ENCODE data around the gene PTPRR. TPM values are rescaled to one million over a fixed set of nuclear protein-coding genes. Genes with fewer than 3 reads are reported as not detected.
A peak's percentile ranks its signal among the peaks of the same experiment; 100 is the strongest.

Gene PTPRR
- total RNA-seq, 1 donor from 2014 or later: 7.7 TPM

DNA sequence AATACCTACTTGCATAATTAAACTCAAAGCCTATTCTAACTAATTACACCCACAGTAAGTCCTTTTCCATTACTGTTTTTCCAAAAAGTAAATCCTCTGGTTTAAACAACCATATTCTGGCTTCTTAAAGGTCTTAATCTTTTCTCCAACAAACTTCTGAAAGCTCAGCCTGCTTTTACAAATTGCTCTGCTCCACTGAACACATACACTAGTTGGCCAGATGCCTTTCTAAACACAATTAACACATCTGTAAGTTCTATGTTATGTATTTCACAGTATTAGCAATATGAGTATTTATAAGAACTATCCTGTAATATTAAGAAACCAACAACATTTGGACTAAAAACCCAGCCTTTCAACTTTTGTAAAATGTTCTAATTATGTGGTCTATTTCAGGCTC lies 313.4 kb downstream of the PTPRR start:
- no peak for DNase-seq (ENCODE audit: low spot score)

DNA sequence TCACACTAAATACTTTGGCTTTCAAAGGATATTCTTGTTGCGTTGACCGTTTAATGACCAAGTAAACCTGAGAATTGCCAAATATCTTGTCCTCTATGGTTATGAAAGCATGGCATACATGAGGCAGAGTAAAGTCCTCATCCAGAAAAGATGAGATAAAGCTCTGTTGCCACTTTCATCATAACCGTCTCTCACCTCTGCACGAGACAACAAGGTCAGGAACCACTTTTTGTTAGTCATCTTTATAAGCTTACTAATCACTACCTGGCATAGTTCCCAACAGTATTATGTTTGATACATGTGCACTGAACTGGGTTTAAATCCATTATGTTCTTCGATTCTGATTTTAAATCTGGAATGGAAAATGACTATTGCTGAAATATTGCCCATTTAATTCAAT lies 314.6 kb downstream of the PTPRR start:
- no peak for DNase-seq (ENCODE audit: low spot score)

DNA sequence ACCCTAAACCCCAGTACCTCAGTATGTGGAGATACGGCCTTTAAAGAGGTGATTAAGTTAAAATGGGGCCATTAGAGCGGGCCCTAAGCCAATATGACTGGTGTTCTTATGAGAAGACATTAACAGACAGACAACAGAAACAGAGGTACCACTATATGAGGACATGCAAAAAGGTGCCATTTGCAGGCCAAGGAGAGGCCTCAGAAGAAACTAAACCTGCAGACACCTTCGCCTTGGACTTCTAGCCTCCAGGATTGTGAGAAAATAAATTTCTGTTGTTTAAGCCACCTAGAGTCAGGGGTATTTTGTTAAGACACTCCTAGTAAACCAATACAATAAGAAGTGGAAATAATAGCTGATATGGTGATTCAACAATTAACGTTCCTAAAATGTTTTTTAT lies 315.9 kb downstream of the PTPRR start:
- DNase-seq (ENCODE audit: low spot score): no peak

DNA sequence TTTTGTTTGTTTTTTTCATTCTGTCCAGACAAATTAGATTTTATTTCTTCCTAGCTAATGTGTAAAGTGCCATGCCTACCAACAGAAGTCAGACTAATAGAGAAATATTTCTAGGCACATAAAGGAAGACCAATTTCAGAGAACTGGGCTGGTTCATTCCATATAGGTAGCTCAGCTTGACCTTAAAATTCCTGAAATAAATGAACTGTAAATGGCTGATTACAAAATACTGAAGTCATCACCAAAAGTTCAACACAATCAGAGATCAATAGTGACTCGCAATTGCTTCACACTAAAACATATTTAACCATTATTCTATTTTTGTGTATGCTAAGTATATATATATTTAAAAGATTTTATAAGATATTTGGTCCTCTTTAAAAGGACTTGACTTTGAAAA lies 317.5 kb downstream of the PTPRR start:
- DNase-seq (ENCODE audit: low spot score): no peak

DNA sequence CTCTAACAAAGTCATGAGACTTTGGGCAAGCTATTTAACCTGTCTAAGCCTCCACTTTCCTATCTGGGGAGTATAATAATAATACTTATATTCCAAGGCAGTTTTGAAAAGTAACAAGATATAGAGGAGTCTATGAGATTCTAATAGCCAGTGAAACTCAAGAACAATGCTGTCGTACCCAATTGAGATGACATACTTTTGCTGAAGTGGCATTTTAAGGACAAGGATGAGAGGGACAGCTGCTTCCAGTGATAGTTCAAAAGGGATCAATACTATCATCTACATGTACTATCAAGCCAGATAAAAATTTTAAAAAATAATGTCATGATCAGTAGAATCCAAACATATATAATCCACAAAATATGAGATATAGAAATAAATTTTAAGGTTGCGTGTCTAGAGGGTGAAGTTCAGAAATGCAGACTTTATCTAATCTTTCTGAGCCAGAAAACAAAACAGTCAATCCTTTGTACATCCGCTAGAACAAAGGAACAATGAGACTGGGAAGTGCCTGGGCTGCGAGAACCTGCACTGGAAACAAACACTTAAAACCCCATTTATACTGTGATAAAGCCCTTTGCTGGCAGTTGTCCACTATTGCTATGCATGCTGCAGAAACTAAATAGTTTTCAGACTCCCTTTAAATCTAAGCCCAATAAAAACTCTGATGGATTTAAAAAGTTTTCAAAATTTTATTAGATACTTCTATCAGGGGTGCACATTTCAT lies 321.9 kb downstream of the PTPRR start:
- no peak for DNase-seq (ENCODE audit: low spot score)

DNA sequence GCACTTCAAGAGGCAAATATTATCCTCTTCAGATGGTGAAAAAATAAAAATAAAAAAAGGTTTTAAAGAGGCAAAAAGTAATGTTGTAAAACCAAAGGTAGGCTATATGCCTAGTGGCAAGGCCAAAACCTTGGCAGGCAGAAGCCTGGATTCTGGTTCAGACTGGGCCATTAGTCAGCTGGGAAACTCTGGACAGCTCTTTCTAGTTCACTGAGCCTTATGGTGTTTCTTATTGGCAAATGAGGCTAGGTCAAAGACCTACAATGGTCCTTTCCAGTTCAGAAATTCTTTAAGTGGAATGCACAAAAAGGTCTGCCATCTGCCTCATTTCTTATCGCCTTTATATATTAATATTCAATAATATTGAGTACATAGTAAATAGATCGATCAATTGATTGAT lies 327.9 kb downstream of the PTPRR start:
- no peak for DNase-seq (ENCODE audit: low spot score)

DNA sequence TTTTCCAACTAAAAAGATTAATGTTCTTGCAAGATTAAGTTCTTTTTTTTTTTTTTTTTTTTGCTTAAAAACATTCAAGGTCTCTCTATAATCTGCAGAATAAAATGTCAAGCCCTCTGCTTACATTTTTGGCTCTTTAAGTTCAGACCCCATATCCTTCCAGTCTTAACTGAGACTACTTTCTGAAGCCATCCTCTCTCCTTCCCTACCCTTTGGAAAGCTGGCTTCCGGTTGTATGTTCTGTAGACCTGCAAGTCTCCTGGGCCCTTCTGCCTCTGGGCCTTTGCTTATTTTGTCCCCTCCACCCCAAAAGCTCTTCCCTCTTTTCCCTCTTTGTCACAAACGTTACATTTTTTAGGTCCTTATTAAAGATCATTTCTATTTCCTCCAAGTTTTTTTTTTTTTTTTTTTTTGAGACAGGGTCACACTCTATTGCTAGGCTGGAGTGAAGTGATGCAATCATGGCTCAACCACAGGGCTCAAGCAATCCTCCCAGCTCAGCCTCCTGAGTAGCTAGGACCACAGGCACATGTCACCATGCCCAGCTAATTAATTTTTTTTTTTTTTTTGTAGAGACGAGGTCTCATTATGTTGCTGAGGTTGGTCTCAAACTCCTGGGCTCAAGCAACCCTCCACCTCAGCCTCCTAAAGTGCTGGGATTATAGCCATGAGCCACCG lies 329.9 kb downstream of the PTPRR start:
- DNase-seq (ENCODE audit: low spot score): no peak

DNA sequence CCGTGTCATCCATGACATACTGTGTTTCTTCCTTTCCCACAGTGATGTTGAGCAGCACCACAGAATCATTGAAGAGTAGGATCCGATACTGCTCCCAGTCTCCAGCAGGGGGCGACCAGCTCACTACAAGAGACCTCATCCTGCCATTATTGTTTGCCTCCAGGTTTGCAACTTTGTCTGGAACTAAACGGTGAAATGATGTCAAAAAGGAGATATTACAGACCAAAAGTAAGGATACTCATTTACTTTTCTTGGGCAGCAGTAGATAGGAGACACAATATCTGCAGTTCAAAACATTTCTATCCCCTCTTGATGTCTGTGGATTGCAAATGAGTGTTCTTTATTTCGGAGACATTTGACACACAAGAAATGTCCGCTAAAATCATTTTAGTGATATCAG lies 330.5 kb downstream of the PTPRR start:
- peak; percentile 72 for DNase-seq (ENCODE audit: low spot score)

Other genes starting within 250 kb of the PTPRR start
- gene TSPAN8, start 237.3 kb upstream of the PTPRR start, total RNA-seq: 345 TPM